NCI-H1092 treated with DMSO at 0.1 percent for 48 hours (cell line): ENCODE measurements around the gene PLEKHM1.

Experiments used
- DNase-seq: peaks from one replicate; lab custom pipeline; 2025; lab: John Stamatoyannopoulos, UW

PLEKHM1 gene

DNA sequence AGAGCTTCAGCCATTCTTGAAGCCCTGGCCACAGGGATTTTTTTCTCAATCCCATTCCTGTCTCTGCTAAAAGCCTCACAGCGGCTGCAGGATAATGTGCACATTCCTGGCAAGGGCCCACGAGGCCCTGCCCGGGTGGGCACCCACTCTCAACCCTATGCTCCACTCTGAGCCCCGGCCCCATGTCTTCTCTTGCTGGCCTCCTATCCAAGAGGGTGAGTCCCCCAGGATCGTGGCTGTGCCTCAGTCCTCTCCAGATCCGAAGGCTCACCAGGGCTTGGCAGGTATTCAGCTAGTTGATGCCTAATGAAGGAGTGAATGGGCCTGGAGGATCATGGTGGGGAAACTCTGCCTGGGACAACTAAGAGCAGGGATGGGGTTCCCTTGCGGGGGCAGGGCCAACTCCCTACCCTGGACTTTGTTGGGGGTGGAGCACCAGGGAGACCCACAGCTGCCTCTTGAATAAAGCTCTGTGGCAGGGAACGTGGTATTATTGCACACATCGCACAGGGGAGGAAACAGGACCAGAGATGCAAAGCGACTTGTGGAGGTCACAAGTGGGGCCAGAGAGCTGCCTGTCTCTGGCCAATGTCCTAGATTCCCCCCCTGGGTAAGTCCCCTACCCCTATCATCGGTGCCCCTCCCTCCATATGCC, 63.2 kb downstream of the PLEKHM1 start:
- DNase-seq = no peak

DNA sequence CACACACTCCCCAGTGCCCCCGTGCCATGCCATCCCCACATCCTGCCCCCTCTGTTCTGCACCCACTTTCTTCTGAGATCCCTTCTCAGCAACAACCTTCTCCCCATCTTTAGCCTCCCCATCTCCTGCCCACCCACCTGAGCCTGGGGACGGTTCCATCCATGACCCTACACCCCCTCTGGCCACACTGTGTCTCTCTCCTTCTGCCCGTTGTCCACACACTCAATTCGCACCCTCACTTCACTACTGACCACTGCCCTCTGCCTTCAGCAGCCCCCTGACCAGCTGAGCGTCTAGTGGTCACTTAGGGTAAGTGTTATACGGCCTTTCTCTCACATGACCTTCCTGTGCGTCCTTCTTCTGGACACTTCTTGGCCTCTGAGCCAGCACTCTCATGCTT, 64.0 kb downstream of the PLEKHM1 start:
- no peak for DNase-seq

GRCh38 chr17:45425984-45426413, 64.5 kb downstream of the PLEKHM1 start:
- DNase-seq = no peak

GRCh38 chr17:45425125-45425983, 65.2 kb downstream of the PLEKHM1 start:
- DNase-seq = no peak

DNA sequence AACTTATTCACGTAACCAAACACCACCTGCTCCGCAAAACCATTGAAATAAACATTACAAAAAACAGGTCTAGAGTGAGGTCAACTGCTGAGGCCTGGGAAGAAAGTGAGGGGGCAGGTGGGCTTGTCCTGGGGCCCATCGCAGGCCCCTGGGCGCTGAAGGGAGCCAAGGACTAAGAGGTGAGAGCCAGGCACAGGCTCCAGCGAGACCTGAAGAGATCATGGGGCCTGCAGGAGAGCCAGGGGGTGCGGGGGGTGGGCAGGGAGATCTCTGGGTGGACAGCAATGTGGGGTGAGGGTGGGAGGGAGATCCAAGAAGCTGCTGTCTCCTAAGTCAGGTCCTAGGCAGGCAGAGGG, 65.8 kb downstream of the PLEKHM1 start:
- DNase-seq = no peak

- no peak for DNase-seq
These were observed 66.6 kb downstream of the PLEKHM1 start for GRCh38 chr17:45423975-45424335.

DNA sequence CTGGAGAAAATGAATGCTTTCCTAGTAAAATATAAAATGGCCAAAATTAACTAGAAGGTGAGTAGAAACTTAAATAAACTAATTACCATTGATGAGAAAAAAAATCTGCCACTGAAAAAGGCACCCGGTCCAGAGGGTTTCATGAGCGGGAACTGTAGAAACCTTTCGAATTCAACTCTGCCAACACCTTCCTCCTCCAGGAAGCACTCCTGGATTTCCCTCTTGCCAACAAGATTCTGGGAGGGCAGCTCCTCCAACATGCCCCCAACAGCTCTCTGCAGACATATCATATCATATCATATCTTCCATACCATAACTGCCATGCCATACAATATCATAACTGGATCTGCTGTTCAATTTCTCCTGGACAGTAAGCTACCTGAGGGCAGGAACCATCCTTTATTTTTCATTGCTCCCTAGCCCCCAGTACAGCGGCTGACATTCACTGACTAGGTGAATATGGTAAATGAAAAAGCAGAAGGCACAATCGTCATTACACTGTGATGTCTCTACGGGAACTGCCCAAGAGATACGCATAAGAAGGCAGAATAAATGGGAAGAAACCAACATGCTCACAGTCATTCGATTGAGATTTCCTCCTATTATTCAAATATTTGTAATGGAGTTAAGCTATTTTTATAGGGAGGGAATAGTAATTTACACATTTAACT, 67.1 kb downstream of the PLEKHM1 start:
- DNase-seq = no peak

- DNase-seq = no peak
These were observed 75.3 kb downstream of the PLEKHM1 start for GRCh38 chr17:45414990-45415881.

- DNase-seq = no peak
These were observed 77.0 kb downstream of the PLEKHM1 start for GRCh38 chr17:45413498-45413923.

DNA sequence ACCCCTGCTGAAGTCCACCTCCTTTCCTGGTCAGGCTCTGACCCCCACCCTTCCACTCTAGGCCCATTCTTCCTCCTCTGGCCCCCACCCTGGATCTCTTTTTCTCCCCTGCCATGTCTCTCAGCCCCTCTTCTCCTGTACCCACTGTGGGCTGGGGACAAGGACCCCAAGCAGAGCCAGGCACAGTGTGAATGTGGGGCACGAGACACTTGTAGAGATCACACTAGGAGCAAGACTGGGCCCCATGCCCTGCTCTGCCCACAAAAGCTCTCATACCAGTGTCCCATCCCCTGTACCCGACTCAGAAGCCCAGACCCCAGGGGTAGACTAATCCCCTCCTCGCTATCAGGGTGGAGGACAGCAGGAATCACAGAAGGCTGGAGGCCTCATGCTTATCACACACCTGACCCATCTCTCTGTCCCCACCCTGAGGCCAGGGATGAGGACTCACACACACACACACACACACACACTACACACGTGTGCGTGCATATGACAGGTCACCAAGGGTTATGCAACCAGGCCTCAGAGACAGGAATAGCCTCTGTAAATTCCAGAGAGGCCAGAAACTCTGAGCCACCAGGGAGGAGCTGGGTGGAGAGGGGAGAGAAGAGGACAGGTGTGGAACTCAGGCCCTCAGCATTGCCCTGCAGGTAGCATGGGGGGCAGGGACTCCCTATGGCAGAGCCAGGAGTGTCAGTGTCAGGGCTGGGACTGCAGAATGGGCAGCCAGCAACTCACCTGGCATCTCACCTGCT, 79.0 kb downstream of the PLEKHM1 start:
- DNase-seq = no peak

- no peak for DNase-seq
These were observed 80.1 kb downstream of the PLEKHM1 start for GRCh38 chr17:45410144-45411091.

- no peak for DNase-seq
These were observed 80.9 kb downstream of the PLEKHM1 start for GRCh38 chr17:45409659-45410076.

DNA sequence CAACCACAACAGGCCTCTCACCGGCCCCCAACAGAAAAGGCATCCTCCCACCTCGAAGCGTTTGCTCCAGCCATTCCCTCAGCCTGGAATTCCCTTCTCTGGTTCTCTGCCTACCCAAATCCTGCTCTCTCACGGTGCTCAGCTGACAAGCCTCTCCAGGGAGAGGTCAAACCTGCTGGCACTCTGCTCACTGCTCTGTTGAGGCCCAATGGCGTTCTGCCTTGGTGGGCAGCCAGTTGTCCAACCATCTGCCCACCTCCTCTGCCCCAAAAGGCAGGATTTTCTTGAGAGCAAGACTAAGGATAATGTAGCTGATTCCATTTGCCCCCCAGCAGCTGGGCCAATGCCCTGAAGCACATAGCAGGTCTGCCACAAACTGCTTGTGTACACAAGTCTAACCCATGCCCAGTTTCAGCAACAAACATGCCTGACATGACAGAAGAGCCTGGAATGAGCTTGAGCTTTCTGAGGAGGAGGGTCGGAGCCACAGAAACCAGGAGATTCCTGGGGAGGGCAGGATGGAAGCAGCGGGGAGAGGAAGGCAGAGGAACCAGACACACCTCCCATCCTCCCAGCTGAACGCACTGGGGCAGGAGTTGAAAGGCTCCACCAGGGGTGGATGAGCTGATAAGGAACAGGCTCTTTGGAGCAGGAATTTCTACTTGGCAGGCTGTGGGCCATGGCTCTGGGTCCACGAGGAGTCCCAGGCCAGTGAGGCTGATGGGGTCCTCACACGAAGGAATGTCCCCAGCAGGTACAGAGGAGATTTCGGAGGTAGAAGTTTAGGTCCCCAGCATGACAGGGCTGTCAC, 81.7 kb downstream of the PLEKHM1 start:
- DNase-seq = no peak

DNA sequence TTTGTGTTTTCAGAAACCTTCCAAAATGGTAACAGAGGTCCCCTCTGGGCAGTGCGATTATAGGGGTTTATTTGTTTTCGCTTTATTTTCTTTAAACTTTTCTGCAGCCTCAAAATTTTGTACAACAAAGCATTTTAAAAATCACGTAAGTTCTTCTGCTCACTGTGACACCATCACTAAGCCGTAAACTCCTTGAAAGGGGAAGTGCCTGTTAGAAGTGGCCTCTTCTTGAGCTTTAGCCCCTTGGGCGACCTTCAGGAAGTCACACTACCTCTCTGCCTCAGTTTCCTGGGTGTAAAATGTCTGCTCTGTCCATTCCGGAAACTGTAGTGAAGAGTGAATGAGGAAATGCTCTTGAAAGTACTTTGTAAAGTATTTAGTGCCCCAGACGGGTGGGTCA, 84.4 kb downstream of the PLEKHM1 start:
- no peak for DNase-seq

DNA sequence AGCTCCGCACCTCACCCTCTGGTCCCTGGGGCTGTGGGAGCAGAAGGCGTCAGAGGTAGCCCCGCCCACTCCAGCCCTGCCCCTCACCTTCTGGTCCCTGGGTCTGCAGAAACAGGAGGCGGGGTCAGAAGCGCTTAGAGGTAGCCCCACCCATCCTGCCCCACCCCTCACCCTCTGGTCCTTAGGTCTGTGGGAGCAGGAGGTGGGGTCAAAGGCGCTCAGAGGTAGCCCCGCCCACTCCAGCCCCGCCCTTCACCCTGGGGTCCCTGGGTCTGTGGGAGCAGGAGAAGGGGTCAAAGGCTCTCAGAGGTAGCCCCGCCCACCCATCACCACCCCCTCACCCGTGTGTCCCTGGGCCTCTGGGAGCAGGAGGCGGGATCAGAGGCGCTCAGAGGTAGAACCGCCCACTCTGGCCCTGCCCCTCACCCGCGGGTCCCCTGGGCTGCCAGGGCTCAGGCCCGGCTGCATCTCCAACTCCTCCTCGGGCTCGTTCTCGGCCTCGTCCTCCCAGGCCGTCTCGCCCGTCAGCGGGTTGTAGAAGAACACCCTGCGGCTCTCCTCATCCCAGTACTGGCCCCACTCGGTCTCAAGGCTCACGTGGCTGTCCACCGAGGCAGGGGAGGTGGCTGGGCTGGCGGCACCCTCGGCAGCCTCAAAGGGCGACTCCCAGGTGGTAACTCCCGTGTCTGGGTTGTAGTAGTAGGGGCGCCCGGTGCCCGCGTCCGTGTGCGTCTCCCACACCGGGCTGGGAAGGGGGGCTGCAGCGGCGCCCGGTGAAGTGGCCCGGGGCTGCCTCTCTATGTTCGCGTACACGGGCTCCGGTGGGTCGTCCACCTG, 85.1 kb downstream of the PLEKHM1 start:
- DNase-seq = no peak

DNA sequence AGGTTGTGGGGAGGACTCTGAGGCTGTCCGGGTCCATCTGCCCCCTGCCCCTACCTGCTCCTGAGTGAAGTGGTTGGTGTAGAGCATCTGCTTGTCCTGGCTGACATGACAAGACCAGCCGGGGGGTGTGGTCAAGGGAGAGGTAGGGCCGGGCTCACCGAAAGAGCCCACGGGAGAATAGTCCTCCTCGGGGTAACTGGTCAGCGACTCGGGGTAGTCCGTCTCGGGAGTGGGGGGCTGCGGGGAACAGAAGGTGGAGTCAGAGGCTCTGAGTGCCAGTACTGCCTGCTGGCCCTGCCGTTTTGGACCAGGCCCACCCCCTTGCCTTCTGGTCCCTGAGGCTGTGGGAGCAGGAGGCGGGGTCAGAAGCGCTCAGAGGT, 85.7 kb downstream of the PLEKHM1 start:
- DNase-seq = no peak

GRCh38 chr17:45403906-45404490, 86.5 kb downstream of the PLEKHM1 start:
- DNase-seq = no peak

- DNase-seq = no peak
These were observed 87.6 kb downstream of the PLEKHM1 start for GRCh38 chr17:45402916-45403315.
